OCI-LY3 (cell line): ENCODE data around the gene DCUN1D2.

ENCODE experiments used
- CTCF ChIP-seq: fragments of 200-600, 300-600 bp; sonication (generic); IDR thresholded peaks from 2 replicates; pipeline ENCODE4 v1.5.1; 2014; ENCODE audit warnings: antibody characterized with exemption, low read length, low read depth
- EZH2phosphoT487 ChIP-seq: fragments of 200-600 bp; shearing (Covaris generic); IDR thresholded peaks from 2 replicates; pipeline ENCODE4 v1.6.1; 2018; ENCODE audit warnings: antibody characterized with exemption, mixed run types, low read depth

- TF ChIP-seq CTCF (no peak), EZH2phosphoT487 (no peak)
Observed at GRCh38 chr13:113500530-113501265, 10.2 kb upstream of the DCUN1D2 start.
